A549 (cell line): ENCODE data around the gene OLFM1.

Experiments
- CBX2 ChIP-seq: fragments of 200-600 bp; sonication (generic); IDR thresholded peaks from 2 replicates; pipeline ENCODE4 v1.6.1; 2016; ENCODE audit warnings: low read depth, mild to moderate bottlenecking, borderline replicate concordance
- CHD2 ChIP-seq: fragments of 150-350 bp; IDR thresholded peaks from 2 replicates; pipeline ENCODE4 v1.6.1; 2014; ENCODE audit warnings: low read length; ENCODE audit not compliant: partially characterized antibody
- HOXA7 ChIP-seq: fragments of 250-450 bp; sonication (Bioruptor Pico); IDR thresholded peaks from 2 replicates; pipeline ENCODE4 v1.5.0; 2020; ENCODE audit warnings: mild to moderate bottlenecking, moderate library complexity
- JUN ChIP-seq, 2 experiments: fragments of >200 bp; sonication (Bioruptor Twin); formaldehyde crosslinking; IDR thresholded peaks; 2 replicates in 1 of 2; 3 replicates in 1 of 2; pipeline ENCODE4 v1.6.1; 2016 to 2017
- NFE2L2 ChIP-seq: fragments of 150-350 bp; conservative IDR thresholded peaks from 2 replicates; pipeline ENCODE4 v1.6.1; 2014; ENCODE audit warnings: low read length
- POLR2A ChIP-seq: IDR thresholded peaks from 2 replicates; pipeline ENCODE4 v1.6.1; 2012; ENCODE audit warnings: mild to moderate bottlenecking, low read length
- RAD21 ChIP-seq, 2 experiments: fragments of >200 bp in 1 of 2; sonication (Bioruptor Twin) in 1 of 2; formaldehyde crosslinking in 1 of 2; IDR thresholded peaks in 1 of 2; conservative IDR thresholded peaks in 1 of 2; 2 replicates in 1 of 2; 3 replicates in 1 of 2; pipeline ENCODE4 v1.6.1; 2012 to 2018; ENCODE audit warnings: inconsistent platforms in 1 of 2
- RFX5 ChIP-seq: fragments of 450-650 bp; IDR thresholded peaks from 2 replicates; pipeline ENCODE4 v1.7.1; 2014; ENCODE audit warnings: antibody characterized with exemption, mild to moderate bottlenecking, moderate library complexity
- RNF2 ChIP-seq: fragments of 200-600 bp; sonication (generic); IDR thresholded peaks from 2 replicates; pipeline ENCODE4 v1.6.1; 2016; ENCODE audit warnings: low read depth, mild to moderate bottlenecking, antibody characterized with exemption, moderate library complexity, borderline replicate concordance
- TP53 ChIP-seq: fragments of 250-450 bp; sonication (Bioruptor Pico); IDR thresholded peaks from 2 replicates; pipeline ENCODE4 v1.5.0; 2021; ENCODE audit warnings: mild to moderate bottlenecking, moderate library complexity
- TF ChIP-seq, protein P1 (sequence below): IDR thresholded peaks from 2 replicates; pipeline ENCODE4 v1.6.1; 2012
- TF ChIP-seq, protein P2 (sequence below): IDR thresholded peaks from 2 replicates; pipeline ENCODE4 v1.6.1; 2012
- TF ChIP-seq, protein P3 (sequence below): fragments of >200 bp; sonication (Bioruptor Twin); formaldehyde crosslinking; IDR thresholded peaks from 3 replicates; pipeline ENCODE4 v1.5.1; 2016

DNA sequence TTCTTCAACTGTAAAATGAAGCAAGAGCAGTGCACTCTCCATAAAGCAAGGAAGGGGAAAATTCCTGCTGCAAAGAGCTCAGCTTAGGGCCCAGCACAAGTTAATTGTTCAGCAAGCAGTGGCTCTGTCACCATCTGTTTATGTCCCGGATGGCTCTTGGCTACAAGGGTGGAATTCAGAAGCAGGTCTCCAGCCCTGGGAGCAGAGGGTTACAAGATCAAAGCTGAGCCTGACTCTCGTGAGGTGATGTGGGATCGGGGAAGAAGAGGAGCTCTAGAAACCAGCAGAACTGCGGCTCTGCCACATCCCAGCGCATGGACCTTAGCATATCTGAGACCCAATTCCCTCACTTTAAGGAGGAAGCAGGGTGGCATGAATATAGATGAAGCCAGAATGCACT, 25.2 kb upstream of the OLFM1 start:
- TF ChIP-seq, protein P1, sequence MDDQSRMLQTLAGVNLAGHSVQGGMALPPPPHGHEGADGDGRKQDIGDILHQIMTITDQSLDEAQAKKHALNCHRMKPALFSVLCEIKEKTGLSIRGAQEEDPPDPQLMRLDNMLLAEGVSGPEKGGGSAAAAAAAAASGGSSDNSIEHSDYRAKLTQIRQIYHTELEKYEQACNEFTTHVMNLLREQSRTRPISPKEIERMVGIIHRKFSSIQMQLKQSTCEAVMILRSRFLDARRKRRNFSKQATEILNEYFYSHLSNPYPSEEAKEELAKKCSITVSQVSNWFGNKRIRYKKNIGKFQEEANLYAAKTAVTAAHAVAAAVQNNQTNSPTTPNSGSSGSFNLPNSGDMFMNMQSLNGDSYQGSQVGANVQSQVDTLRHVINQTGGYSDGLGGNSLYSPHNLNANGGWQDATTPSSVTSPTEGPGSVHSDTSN, result no peak
- TF ChIP-seq HOXA7, result no peak
- no peak for TF ChIP-seq RNF2
- TF ChIP-seq POLR2A, result no peak
- TF ChIP-seq, protein P2, sequence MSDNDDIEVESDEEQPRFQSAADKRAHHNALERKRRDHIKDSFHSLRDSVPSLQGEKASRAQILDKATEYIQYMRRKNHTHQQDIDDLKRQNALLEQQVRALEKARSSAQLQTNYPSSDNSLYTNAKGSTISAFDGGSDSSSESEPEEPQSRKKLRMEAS, result no peak
- TF ChIP-seq, protein P3, sequence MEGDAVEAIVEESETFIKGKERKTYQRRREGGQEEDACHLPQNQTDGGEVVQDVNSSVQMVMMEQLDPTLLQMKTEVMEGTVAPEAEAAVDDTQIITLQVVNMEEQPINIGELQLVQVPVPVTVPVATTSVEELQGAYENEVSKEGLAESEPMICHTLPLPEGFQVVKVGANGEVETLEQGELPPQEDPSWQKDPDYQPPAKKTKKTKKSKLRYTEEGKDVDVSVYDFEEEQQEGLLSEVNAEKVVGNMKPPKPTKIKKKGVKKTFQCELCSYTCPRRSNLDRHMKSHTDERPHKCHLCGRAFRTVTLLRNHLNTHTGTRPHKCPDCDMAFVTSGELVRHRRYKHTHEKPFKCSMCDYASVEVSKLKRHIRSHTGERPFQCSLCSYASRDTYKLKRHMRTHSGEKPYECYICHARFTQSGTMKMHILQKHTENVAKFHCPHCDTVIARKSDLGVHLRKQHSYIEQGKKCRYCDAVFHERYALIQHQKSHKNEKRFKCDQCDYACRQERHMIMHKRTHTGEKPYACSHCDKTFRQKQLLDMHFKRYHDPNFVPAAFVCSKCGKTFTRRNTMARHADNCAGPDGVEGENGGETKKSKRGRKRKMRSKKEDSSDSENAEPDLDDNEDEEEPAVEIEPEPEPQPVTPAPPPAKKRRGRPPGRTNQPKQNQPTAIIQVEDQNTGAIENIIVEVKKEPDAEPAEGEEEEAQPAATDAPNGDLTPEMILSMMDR, result no peak
- TF ChIP-seq RFX5, result no peak
- no peak for TF ChIP-seq CHD2
- TF ChIP-seq JUN (IDR thresholded peaks at IDR 0.05), result no peak
- TF ChIP-seq CBX2, result no peak
- no peak for TF ChIP-seq RAD21 (conservative IDR thresholded peaks at IDR 0.05 in 1 of 2, IDR thresholded peaks at IDR 0.05 in 1 of 2)
- TF ChIP-seq TP53 (CRISPR knock-in tag), result no peak
- no peak for TF ChIP-seq NFE2L2
